WTC11 (cell line): ENCODE data around the gene ZBTB25. TPM values are rescaled to one million over a fixed set of nuclear protein-coding genes. Genes with fewer than 3 reads are reported as not detected.

ENCODE experiments used
- ATAC-seq: fragments of 200-7000 bp; cut with Tn5 transposase; 2 replicates; pipeline ENCODE4 v1.10.0; 2021; ENCODE audit warnings: mild to moderate bottlenecking, moderate library complexity
- CTCF ChIA-PET: fragments of 300-600 bp; sonication (Branson Sonifier 250); formaldehyde crosslinking; loops from one replicate; lab custom pipeline; 2021; ENCODE audit warnings: antibody characterized with exemption; lab: Charles Lee
- POLR2A ChIA-PET: fragments of 350-600 bp; sonication (Branson Sonifier 250); formaldehyde crosslinking; loops from one replicate; lab custom pipeline; 2021; ENCODE audit warnings: antibody characterized with exemption; lab: Charles Lee
- DNase-seq: peaks from one replicate; pipeline ENCODE4 v3.0.0; 2021; ENCODE audit warnings: low spot score
- H3K27ac Mint-ChIP-seq: 2 replicates; pipeline ENCODE4 v1.8.0; 2021; ENCODE audit warnings: mixed read lengths
- H3K27me3 Mint-ChIP-seq: 2 replicates; pipeline ENCODE4 v1.8.0; 2021; ENCODE audit warnings: low read depth, mild to moderate bottlenecking, moderate library complexity, mixed read lengths
- H3K36me3 Mint-ChIP-seq: 2 replicates; pipeline ENCODE4 v1.8.0; 2021; ENCODE audit warnings: mixed read lengths
- H3K4me1 Mint-ChIP-seq: 2 replicates; pipeline ENCODE4 v1.8.0; 2022; ENCODE audit warnings: mixed read lengths
- H3K4me3 Mint-ChIP-seq: 2 replicates; pipeline ENCODE4 v1.8.0; 2021; ENCODE audit warnings: mild to moderate bottlenecking, moderate library complexity, mixed read lengths
- H3K9me3 Mint-ChIP-seq: 2 replicates; pipeline ENCODE4 v1.8.0; 2021; ENCODE audit warnings: mixed read lengths
- E2F5 ChIP-seq: sonication (generic); formaldehyde crosslinking; IDR thresholded peaks from 2 replicates; pipeline ENCODE4 v1.8.1; 2022; ENCODE audit warnings: mild to moderate bottlenecking, moderate library complexity, missing genetic modification reagents
- EMX1 ChIP-seq: fragments of 250-450 bp; sonication (Bioruptor Pico); IDR thresholded peaks from 2 replicates; pipeline ENCODE4 v1.8.0; 2021; ENCODE audit warnings: mild to moderate bottlenecking
- ETV6 ChIP-seq: sonication (generic); formaldehyde crosslinking; IDR thresholded peaks from 2 replicates; pipeline ENCODE4 v1.8.1; 2022; ENCODE audit warnings: mild to moderate bottlenecking, missing genetic modification reagents
- FOXK1 ChIP-seq: sonication (generic); formaldehyde crosslinking; IDR thresholded peaks from 2 replicates; pipeline ENCODE4 v1.8.0; 2022; ENCODE audit warnings: mild to moderate bottlenecking, moderate library complexity, missing genetic modification reagents
- IRF1 ChIP-seq: sonication (generic); formaldehyde crosslinking; IDR thresholded peaks from 2 replicates; pipeline ENCODE4 v1.8.0; 2023; ENCODE audit warnings: missing genetic modification reagents
- KAT7 ChIP-seq: sonication (generic); formaldehyde crosslinking; IDR thresholded peaks from 2 replicates; pipeline ENCODE4 v1.8.1; 2023; ENCODE audit warnings: missing genetic modification reagents, mild to moderate bottlenecking, borderline replicate concordance
- MYBL2 ChIP-seq: sonication (generic); formaldehyde crosslinking; IDR thresholded peaks from 2 replicates; pipeline ENCODE4 v1.8.1; 2023; ENCODE audit warnings: mild to moderate bottlenecking, moderate library complexity, missing genetic modification reagents
- RELA ChIP-seq: sonication (generic); formaldehyde crosslinking; IDR thresholded peaks from 2 replicates; pipeline ENCODE4 v1.8.1; 2022; ENCODE audit warnings: missing genetic modification reagents, mild to moderate bottlenecking, borderline replicate concordance
- SP1 ChIP-seq: sonication (generic); formaldehyde crosslinking; conservative IDR thresholded peaks from 2 replicates; pipeline ENCODE4 v1.8.1; 2022; ENCODE audit warnings: missing genetic modification reagents
- ZBTB21 ChIP-seq: sonication (generic); formaldehyde crosslinking; IDR thresholded peaks from 2 replicates; pipeline ENCODE4 v1.8.1; 2023; ENCODE audit warnings: mild to moderate bottlenecking, missing genetic modification reagents, borderline replicate concordance
- ZBTB43 ChIP-seq: sonication (generic); formaldehyde crosslinking; IDR thresholded peaks from 2 replicates; pipeline ENCODE4 v1.8.1; 2023; ENCODE audit warnings: mild to moderate bottlenecking, missing genetic modification reagents
- ZMAT4 ChIP-seq: fragments of 250-450 bp; sonication (Bioruptor Pico); IDR thresholded peaks from 2 replicates; pipeline ENCODE4 v1.9.0; 2021; ENCODE audit warnings: mild to moderate bottlenecking
- ZNF138 ChIP-seq: sonication (generic); formaldehyde crosslinking; conservative IDR thresholded peaks from 2 replicates; pipeline ENCODE4 v1.8.1; 2022; ENCODE audit warnings: mild to moderate bottlenecking, moderate library complexity, missing genetic modification reagents
- ZNF281 ChIP-seq: sonication (generic); formaldehyde crosslinking; IDR thresholded peaks from 2 replicates; pipeline ENCODE4 v1.8.0; 2023; ENCODE audit warnings: mild to moderate bottlenecking, missing genetic modification reagents
- ZNF416 ChIP-seq: fragments of 250-450 bp; sonication (Bioruptor Pico); IDR thresholded peaks from 2 replicates; pipeline ENCODE4 v1.9.0; 2021; ENCODE audit warnings: mild to moderate bottlenecking, inconsistent platforms
- total RNA-seq: library from RNA; stranded (reverse); gene quantifications from 3 replicates; pipeline ENCODE4 v1.2.3, GENCODE V29; 2021
- TF ChIP-seq, protein P1 (sequence below): sonication (generic); formaldehyde crosslinking; IDR thresholded peaks from 2 replicates; pipeline ENCODE4 v1.8.1; 2023; ENCODE audit warnings: mild to moderate bottlenecking, missing genetic modification reagents, moderate library complexity
- TF ChIP-seq, protein P2 (sequence below): fragments of 200-600 bp; IDR thresholded peaks from 2 replicates; pipeline ENCODE4 v1.8.0; 2022; ENCODE audit warnings: antibody characterized with exemption

The ZBTB25 gene
- total RNA-seq, 1 experiment from 2014 or later, result 11.9 TPM

DNA sequence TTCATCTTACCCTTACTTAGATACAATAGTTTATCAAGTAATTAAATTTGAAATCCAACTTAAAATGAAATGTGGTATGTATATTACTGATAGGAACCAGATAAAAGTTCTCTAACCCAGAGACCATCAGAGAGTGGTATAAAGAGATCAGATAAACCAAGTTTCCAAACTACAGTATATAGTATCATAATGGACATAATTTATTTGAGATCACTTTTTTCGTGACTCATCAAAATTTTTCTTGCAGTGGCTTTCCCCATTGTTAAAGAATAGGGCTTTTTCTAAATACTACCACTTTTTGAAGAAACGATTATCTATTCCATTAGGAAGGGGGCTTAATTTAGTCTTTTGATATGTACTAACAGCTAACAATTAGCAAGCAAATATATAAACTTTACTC, 21.7 kb upstream of the ZBTB25 start (continued):
- TF ChIP-seq ZBTB43, result no peak
- TF ChIP-seq RELA (CRISPR knock-in tag), result no peak

DNA sequence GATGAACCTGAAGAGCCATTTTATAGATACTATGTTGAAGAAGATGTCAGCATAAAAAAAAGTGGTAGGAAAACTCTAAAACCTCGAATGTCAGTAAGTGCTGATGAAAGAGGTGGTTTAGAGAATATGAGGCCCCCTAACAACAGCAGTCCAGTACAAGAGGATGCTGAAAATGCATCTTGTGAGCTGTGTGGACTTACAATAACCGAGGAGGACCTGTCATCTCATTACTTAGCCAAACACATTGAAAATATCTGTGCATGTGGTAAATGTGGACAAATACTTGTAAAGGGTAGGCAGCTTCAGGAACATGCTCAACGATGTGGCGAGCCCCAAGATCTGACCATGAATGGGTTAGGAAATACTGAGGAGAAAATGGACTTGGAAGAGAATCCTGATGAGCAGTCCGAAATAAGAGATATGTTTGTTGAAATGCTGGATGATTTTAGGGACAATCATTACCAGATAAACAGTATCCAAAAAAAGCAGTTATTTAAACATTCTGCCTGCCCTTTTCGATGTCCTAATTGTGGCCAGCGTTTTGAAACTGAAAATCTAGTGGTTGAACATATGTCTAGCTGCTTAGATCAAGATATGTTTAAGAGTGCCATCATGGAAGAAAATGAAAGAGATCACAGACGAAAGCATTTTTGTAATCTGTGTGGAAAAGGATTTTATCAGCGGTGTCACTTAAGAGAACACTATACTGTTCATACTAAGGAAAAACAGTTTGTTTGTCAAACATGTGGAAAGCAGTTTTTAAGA, 19.1 kb upstream of the ZBTB25 start:
- no peaks in the 10 kb centered on the region for H3K36me3 Mint-ChIP-seq
- no peak overlapping the region for H3K27ac Mint-ChIP-seq
- H3K27me3 Mint-ChIP-seq, result no peaks in the 10 kb centered on the region
- 0 out of 2 replicates have a peak, but pooled peaks cover 3% of the 10 kb centered on the region for H3K4me1 Mint-ChIP-seq
- no peak overlapping the region for H3K4me3 Mint-ChIP-seq
- no peak for ATAC-seq
- H3K9me3 Mint-ChIP-seq, result no peaks in the 10 kb centered on the region
- ChIA-PET POLR2A (no interaction called here), CTCF (interaction anchor here (1.0 to 1.4 kb wide), 2 partner anchors 12 to 18 kb away, joined by 3 read pairs; partner anchors contain the start of gene ZBTB1)
- TF ChIP-seq, protein P1, sequence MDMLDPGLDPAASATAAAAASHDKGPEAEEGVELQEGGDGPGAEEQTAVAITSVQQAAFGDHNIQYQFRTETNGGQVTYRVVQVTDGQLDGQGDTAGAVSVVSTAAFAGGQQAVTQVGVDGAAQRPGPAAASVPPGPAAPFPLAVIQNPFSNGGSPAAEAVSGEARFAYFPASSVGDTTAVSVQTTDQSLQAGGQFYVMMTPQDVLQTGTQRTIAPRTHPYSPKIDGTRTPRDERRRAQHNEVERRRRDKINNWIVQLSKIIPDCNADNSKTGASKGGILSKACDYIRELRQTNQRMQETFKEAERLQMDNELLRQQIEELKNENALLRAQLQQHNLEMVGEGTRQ (CRISPR knock-in tag), result no peak
- TF ChIP-seq ZBTB21 (CRISPR knock-in tag), result no peak
- TF ChIP-seq IRF1, result no peak
- TF ChIP-seq ZNF281, result no peak
- no peak for TF ChIP-seq FOXK1
- no peak for TF ChIP-seq ETV6 (CRISPR knock-in tag)
- TF ChIP-seq EMX1 (CRISPR knock-in tag), result no peak
- TF ChIP-seq, protein P2, sequence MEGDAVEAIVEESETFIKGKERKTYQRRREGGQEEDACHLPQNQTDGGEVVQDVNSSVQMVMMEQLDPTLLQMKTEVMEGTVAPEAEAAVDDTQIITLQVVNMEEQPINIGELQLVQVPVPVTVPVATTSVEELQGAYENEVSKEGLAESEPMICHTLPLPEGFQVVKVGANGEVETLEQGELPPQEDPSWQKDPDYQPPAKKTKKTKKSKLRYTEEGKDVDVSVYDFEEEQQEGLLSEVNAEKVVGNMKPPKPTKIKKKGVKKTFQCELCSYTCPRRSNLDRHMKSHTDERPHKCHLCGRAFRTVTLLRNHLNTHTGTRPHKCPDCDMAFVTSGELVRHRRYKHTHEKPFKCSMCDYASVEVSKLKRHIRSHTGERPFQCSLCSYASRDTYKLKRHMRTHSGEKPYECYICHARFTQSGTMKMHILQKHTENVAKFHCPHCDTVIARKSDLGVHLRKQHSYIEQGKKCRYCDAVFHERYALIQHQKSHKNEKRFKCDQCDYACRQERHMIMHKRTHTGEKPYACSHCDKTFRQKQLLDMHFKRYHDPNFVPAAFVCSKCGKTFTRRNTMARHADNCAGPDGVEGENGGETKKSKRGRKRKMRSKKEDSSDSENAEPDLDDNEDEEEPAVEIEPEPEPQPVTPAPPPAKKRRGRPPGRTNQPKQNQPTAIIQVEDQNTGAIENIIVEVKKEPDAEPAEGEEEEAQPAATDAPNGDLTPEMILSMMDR, result no peak
- no peak for TF ChIP-seq KAT7 (CRISPR knock-in tag)
- no peak for TF ChIP-seq E2F5 (CRISPR knock-in tag)
- TF ChIP-seq ZNF138 (CRISPR knock-in tag), result no peak
- no peak for TF ChIP-seq RELA (CRISPR knock-in tag)
- no peak for TF ChIP-seq MYBL2
- no peak for TF ChIP-seq SP1 (CRISPR knock-in tag)
- no peak for TF ChIP-seq ZMAT4 (CRISPR knock-in tag)
- TF ChIP-seq ZNF416, result no peak
- no peak for DNase-seq
